ENCODE measurements around the gene GNAZ.

The GNAZ gene

DNA sequence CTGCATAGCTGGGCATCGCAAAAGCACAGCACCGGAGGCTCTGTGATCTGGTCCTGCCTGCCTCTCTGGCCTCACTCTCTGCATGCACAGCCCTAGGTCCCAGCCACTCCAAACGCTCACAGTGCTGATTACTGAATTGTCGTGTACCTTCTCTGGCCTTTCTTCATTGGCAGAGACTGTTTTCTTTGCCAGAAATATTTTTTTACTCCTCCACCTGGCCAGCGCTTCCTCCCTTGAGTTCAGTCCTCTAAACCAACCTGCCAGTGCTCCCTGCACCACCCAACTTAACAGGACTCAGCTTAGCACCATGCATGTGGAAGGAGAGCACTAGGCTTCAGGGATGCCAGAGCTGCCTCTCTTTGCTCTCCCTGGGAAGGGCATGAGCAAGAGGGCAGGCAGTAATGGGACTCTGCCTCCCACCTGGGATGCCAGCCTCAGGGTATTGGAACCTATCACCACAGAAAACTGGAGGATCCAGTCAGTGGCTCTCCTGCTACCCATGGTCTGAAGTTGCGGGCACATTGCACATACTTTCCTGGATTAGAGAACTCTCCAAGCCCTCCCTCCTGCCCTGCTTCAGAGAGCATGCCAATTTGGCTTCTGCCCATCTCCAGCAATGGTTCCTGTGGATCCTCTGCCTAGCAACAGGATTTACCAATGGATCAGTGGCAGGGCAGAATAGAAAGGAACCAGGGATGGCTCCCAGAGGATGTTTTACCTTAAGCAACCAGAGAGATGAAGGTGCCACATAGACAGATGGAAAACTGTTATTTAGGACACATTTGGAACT, 37.0 kb upstream of the GNAZ start:
- Histone ChIP-seq H3K4me2 (ENCODE audit: low read length) (peak overlapping the region; percentile 86; the same call in 1 of the 2 replicates), H3F3A (ENCODE audit: control insufficient read depth, insufficient read depth) (peaks cover 27% of the 10 kb centered on the region), H3K36me3 (ENCODE audit: control insufficient read depth, low read length) (peaks cover 21% of the 10 kb centered on the region), H3K9me2 (replicated peaks; ENCODE audit: control insufficient read depth, low read length) (no peaks in the 10 kb centered on the region), H3K4me1 (ENCODE audit: control insufficient read depth, low read length) (peaks cover 65% of the 10 kb centered on the region), H3K27me3 (ENCODE audit: control insufficient read depth, low read length) (no peaks in the 10 kb centered on the region), H3K27ac (ENCODE audit: low read depth, low read length) (0 out of 2 replicates have a peak overlapping the region, but pooled peaks have one; percentile 99), H3K79me2 (ENCODE audit: control insufficient read depth, low read length) (no peaks in the 10 kb centered on the region), H4K20me1 (ENCODE audit: control insufficient read depth, insufficient read depth, low read depth, low read length) (no peaks in the 10 kb centered on the region), H3K9me3 (ENCODE audit: control insufficient read depth, insufficient read depth, low read length) (no peaks in the 10 kb centered on the region), H3K4me3 (ENCODE audit: low read length) (no peak overlapping the region)
- no peak for TF ChIP-seq EZH2phosphoT487 (IDR thresholded peaks at IDR 0.05; ENCODE audit: borderline replicate concordance, low read length)
- TF ChIP-seq CTCF (IDR thresholded peaks at IDR 0.05; ENCODE audit: low read depth, low read length, poor library complexity, severe bottlenecking), result no peak

DNA sequence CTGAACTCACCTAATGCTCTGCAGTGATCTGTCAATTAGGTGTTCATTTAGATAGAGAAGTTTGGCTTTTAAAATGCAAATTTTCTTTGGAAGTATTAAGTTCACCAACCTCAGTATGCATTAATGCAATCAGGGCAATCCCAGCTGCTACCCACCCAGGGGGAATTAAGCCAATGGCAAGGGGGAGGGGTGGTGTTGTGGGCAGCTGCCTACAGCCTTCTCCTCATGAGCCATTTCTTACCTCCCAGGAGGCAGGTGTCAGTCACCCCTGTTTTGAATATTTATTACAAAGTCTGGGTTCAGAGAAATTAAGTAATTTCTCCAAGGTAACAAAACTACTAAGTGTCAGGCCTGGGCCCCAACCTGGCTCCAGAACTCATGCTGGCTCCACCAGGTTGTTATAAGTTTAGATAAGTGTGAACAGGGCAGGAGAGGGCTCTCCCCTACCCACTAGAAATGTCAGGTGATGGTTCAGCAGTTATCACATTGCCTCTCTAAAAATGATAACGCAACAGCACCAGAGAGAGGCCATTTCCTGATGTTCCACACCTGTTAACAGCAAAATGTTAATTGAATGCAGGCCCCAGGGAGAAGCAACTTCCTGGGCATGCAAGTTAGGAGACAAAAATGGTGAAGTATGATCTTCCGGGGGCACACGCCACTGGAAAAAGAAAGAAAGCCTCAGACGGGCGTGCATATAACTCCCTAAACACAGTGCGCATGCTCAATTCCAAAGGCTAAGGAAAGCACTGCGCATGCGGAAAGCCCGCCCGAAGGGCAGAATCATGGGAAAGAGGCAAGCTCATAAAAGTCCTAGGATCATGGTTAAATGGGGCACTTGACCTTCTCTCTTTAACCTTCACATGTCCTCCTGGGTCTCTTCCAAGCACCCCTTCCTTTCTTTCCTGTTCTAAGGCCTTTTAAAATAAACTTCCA, 35.4 kb upstream of the GNAZ start:
- Histone ChIP-seq H3K4me2 (ENCODE audit: low read length) (peak overlapping the region; percentile 86), H3K27me3 (ENCODE audit: control insufficient read depth, low read length) (no peaks in the 10 kb centered on the region), H3K9me3 (ENCODE audit: control insufficient read depth, insufficient read depth, low read length) (no peaks in the 10 kb centered on the region), H3K4me1 (ENCODE audit: control insufficient read depth, low read length) (peaks cover 71% of the 10 kb centered on the region), H3K9me2 (replicated peaks; ENCODE audit: control insufficient read depth, low read length) (no peaks in the 10 kb centered on the region), H4K20me1 (ENCODE audit: control insufficient read depth, insufficient read depth, low read depth, low read length) (no peaks in the 10 kb centered on the region), H3K36me3 (ENCODE audit: control insufficient read depth, low read length) (peaks cover 21% of the 10 kb centered on the region), H3K4me3 (ENCODE audit: low read length) (peak overlapping the region; percentile 65), H3K27ac (ENCODE audit: low read depth, low read length) (peak overlapping the region; percentile 99), H3K79me2 (ENCODE audit: control insufficient read depth, low read length) (no peaks in the 10 kb centered on the region), H3F3A (ENCODE audit: control insufficient read depth, insufficient read depth) (peaks cover 27% of the 10 kb centered on the region)
- TF ChIP-seq EZH2phosphoT487 (IDR thresholded peaks at IDR 0.05; ENCODE audit: borderline replicate concordance, low read length), result no peak

- Histone ChIP-seq H3K4me2 (ENCODE audit: low read length) (peak overlapping the region; percentile 86), H3K27ac (ENCODE audit: low read depth, low read length) (peak overlapping the region; percentile 99), H3K79me2 (ENCODE audit: control insufficient read depth, low read length) (no peaks in the 10 kb centered on the region), H3F3A (ENCODE audit: control insufficient read depth, insufficient read depth) (peaks cover 27% of the 10 kb centered on the region), H3K4me1 (ENCODE audit: control insufficient read depth, low read length) (peaks cover 71% of the 10 kb centered on the region), H4K20me1 (ENCODE audit: control insufficient read depth, insufficient read depth, low read depth, low read length) (no peaks in the 10 kb centered on the region), H3K36me3 (ENCODE audit: control insufficient read depth, low read length) (peaks cover 21% of the 10 kb centered on the region), H3K9me2 (replicated peaks; ENCODE audit: control insufficient read depth, low read length) (no peaks in the 10 kb centered on the region), H3K9me3 (ENCODE audit: control insufficient read depth, insufficient read depth, low read length) (no peaks in the 10 kb centered on the region), H3K27me3 (ENCODE audit: control insufficient read depth, low read length) (no peaks in the 10 kb centered on the region), H3K4me3 (ENCODE audit: low read length) (peak overlapping the region; percentile 65)
- TF ChIP-seq EZH2phosphoT487 (IDR thresholded peaks at IDR 0.05; ENCODE audit: borderline replicate concordance, low read length), result no peak
- no peak for TF ChIP-seq CTCF (IDR thresholded peaks at IDR 0.05; ENCODE audit: low read depth, low read length, poor library complexity, severe bottlenecking)
Observed at GRCh38 chr22:23035557-23036277, 34.6 kb upstream of the GNAZ start.
